ENCODE data around the gene TTLL13. TPM values are rescaled to one million over a fixed set of nuclear protein-coding genes. Genes with fewer than 3 reads are reported as not detected.
"Not testable (repeated sequence)": the region's sequence is repeated elsewhere in the genome, so short reads cannot be mapped to it uniquely, and the experiment has no call there.

The TTLL13 gene
- polyA plus RNA-seq, 1 of the 3 experiments (the other 2 are of a cell fraction), result 0.03 TPM

GRCh38 chr15:90271459-90272166 lies 22.3 kb downstream of the TTLL13 start:
- Histone ChIP-seq H3K4me3 (ENCODE audit: low read depth in 2 of 2, low read length in 1 of 2) (no peak overlapping the region), H3K79me2 (ENCODE audit: insufficient read depth) (peaks cover 81% of the 10 kb centered on the region), H3K4me1 (ENCODE audit: control insufficient read depth in 1 of 2, insufficient read depth in 2 of 2, low read depth in 1 of 2, low read length in 1 of 2) (peaks cover 9 to 14% of the 10 kb centered on the region in 2 experiments; a peak in 3 of 4 replicates), H3K9me3 (no peaks in the 10 kb centered on the region), H3F3A (replicated peaks; ENCODE audit: insufficient read depth) (peaks cover 11% of the 10 kb centered on the region), H3K36me3 (replicated peaks in 1 of 2; ENCODE audit: control insufficient read depth in 1 of 2, insufficient read depth in 2 of 2, low read length in 1 of 2) (peaks cover 52 to 79% of the 10 kb centered on the region in 2 experiments), H3K27ac (ENCODE audit: low read depth in 2 of 2, low read length in 1 of 2) (no peak overlapping the region), H2AFZ (ENCODE audit: low read depth) (no peak overlapping the region), H3K9ac (no peak overlapping the region), H3K4me2 (no peak overlapping the region), H3K27me3 (ENCODE audit: insufficient read depth) (no peaks in the 10 kb centered on the region), H3K9me2 (no peaks in the 10 kb centered on the region), H4K20me1 (ENCODE audit: insufficient read depth) (peaks cover 64% of the 10 kb centered on the region)
- POLR2A ChIA-PET, result no interaction called here
- no peak for TF ChIP-seq TCF12 (IDR thresholded peaks at IDR 0.05)
- no peak for TF ChIP-seq GABPA (IDR thresholded peaks at IDR 0.05; ENCODE audit: low read depth)
- TF ChIP-seq, protein P1, sequence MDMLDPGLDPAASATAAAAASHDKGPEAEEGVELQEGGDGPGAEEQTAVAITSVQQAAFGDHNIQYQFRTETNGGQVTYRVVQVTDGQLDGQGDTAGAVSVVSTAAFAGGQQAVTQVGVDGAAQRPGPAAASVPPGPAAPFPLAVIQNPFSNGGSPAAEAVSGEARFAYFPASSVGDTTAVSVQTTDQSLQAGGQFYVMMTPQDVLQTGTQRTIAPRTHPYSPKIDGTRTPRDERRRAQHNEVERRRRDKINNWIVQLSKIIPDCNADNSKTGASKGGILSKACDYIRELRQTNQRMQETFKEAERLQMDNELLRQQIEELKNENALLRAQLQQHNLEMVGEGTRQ (IDR thresholded peaks at IDR 0.05; ENCODE audit: borderline replicate concordance, low read depth, low read length), result no peak
- no peak for TF ChIP-seq FOXJ3 (CRISPR knock-in tag; IDR thresholded peaks at IDR 0.05)
- TF ChIP-seq RAD21 (IDR thresholded peaks at IDR 0.05; ENCODE audit: low read length), result no peak
- no peak for TF ChIP-seq MEF2A (IDR thresholded peaks at IDR 0.05; ENCODE audit: borderline replicate concordance, low read depth)
- no peak for TF ChIP-seq FOXM1 (IDR thresholded peaks at IDR 0.05; ENCODE audit: low read depth)
- no peak for TF ChIP-seq EP300 (IDR thresholded peaks at IDR 0.05; ENCODE audit: borderline replicate concordance in 1 of 2, low read depth in 1 of 2, low read length in 1 of 2)
- TF ChIP-seq RFX5 (IDR thresholded peaks at IDR 0.05; ENCODE audit: low read length), result no peak
- no peak for TF ChIP-seq TAF1 (IDR thresholded peaks at IDR 0.05; ENCODE audit: borderline replicate concordance, low read depth, low read length)
- TF ChIP-seq CTCF (IDR thresholded peaks at IDR 0.05), result no peak
- no peak for TF ChIP-seq JUND (IDR thresholded peaks at IDR 0.05)
- TF ChIP-seq RXRA (IDR thresholded peaks at IDR 0.05; ENCODE audit: borderline replicate concordance, low read depth), result no peak
- no peak for TF ChIP-seq CHD2 (IDR thresholded peaks at IDR 0.05; ENCODE audit: low read length, partially characterized antibody)
- TF ChIP-seq MXI1 (IDR thresholded peaks at IDR 0.05; ENCODE audit: low read depth, low read length), result no peak
- DNase-seq, result no peak
- CTCF ChIA-PET, result interaction anchor here (1.0 to 1.4 kb wide), 2 partner anchors 22 to 29 kb away, joined by 3 to 5 read pairs; no protein-coding TSS in a partner anchor
- WGBS (ENCODE audit: low lambda C conversion rate), result 86% methylated on average over 7 of the region's 7 CpGs

GRCh38 chr15:90278467-90278866 lies 29.1 kb downstream of the TTLL13 start:
- H3K9me3 ChIP-seq; H4K20me1 ChIP-seq (ENCODE audit: insufficient read depth); POLR2A ChIA-PET; H3K4me2 ChIP-seq; H3K4me1 ChIP-seq (ENCODE audit: control insufficient read depth in 1 of 2, insufficient read depth in 2 of 2, low read depth in 1 of 2, low read length in 1 of 2); DNase-seq; H3K9ac ChIP-seq; H3K9me2 ChIP-seq; H3K27me3 ChIP-seq (ENCODE audit: insufficient read depth); H3K27ac ChIP-seq (ENCODE audit: low read depth in 2 of 2, low read length in 1 of 2); H3K4me3 ChIP-seq (ENCODE audit: low read depth in 2 of 2, low read length in 1 of 2); H2AFZ ChIP-seq (ENCODE audit: low read depth): not testable (repeated sequence)
- 95% methylated on average over 12 of the region's 12 CpGs for WGBS (ENCODE audit: low lambda C conversion rate)
- peaks cover 15% of the 10 kb centered on the region; the same call in 1 of the 2 replicates for H3K79me2 ChIP-seq (ENCODE audit: insufficient read depth)
- CTCF ChIA-PET, result interaction anchor here (0.6 to 1.2 kb wide), 2 partner anchors 9 to 204 kb away, joined by 3 read pairs; no protein-coding TSS in a partner anchor
- H3F3A ChIP-seq (replicated peaks; ENCODE audit: insufficient read depth), result peaks cover 11% of the 10 kb centered on the region
- peaks cover 10 to 18% of the 10 kb centered on the region in 2 experiments for H3K36me3 ChIP-seq (replicated peaks in 1 of 2; ENCODE audit: control insufficient read depth in 1 of 2, insufficient read depth in 2 of 2, low read length in 1 of 2)

DNA sequence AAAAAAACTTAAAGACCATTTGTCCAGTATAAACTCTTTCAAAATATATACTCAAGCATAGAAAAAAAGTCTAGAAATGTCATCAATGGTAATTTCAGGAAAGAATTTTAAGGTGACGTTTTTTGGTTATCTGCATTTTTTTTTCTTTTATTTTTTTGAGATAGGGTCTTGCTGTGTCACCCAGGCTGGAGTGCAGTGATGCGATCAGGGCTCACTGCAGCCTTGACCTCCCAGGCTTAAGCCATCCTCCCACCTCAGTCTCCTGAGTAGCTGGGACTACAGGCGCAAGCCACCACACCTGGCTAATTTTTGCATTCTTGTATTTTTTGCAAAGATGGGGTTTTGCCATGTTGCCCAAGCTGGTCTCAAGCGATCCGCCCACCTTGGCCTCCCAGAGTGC lies 31.4 kb downstream of the TTLL13 start:
- H3K9ac ChIP-seq; H3K27ac ChIP-seq (ENCODE audit: low read depth in 2 of 2, low read length in 1 of 2); H3K4me2 ChIP-seq; H3K36me3 ChIP-seq (replicated peaks in 1 of 2; ENCODE audit: control insufficient read depth in 1 of 2, insufficient read depth in 2 of 2, low read length in 1 of 2); H3K4me1 ChIP-seq (ENCODE audit: control insufficient read depth in 1 of 2, insufficient read depth in 2 of 2, low read depth in 1 of 2, low read length in 1 of 2); H3F3A ChIP-seq (replicated peaks; ENCODE audit: insufficient read depth); H3K4me3 ChIP-seq (ENCODE audit: low read depth in 2 of 2, low read length in 1 of 2); H4K20me1 ChIP-seq (ENCODE audit: insufficient read depth); H3K9me2 ChIP-seq; DNase-seq; H3K27me3 ChIP-seq (ENCODE audit: insufficient read depth); H2AFZ ChIP-seq (ENCODE audit: low read depth); H3K9me3 ChIP-seq; POLR2A ChIA-PET; H3K79me2 ChIP-seq (ENCODE audit: insufficient read depth): not testable (repeated sequence)
- CTCF ChIA-PET, result interaction anchor here (1.2 kb wide), 1 partner anchor 10 kb away, joined by 4 read pairs; no protein-coding TSS in a partner anchor
- WGBS (ENCODE audit: low lambda C conversion rate), result 93% methylated on average over 5 of the region's 5 CpGs

- H3K27ac ChIP-seq (ENCODE audit: low read depth in 2 of 2, low read length in 1 of 2); H3K4me3 ChIP-seq (ENCODE audit: low read depth in 2 of 2, low read length in 1 of 2); H3K36me3 ChIP-seq (replicated peaks in 1 of 2; ENCODE audit: control insufficient read depth in 1 of 2, insufficient read depth in 2 of 2, low read length in 1 of 2); DNase-seq; POLR2A ChIA-PET; H3K27me3 ChIP-seq (ENCODE audit: insufficient read depth); H3K9ac ChIP-seq; H3K9me3 ChIP-seq; H2AFZ ChIP-seq (ENCODE audit: low read depth); H3K9me2 ChIP-seq; H4K20me1 ChIP-seq (ENCODE audit: insufficient read depth); H3F3A ChIP-seq (replicated peaks; ENCODE audit: insufficient read depth); H3K4me1 ChIP-seq (ENCODE audit: control insufficient read depth in 1 of 2, insufficient read depth in 2 of 2, low read depth in 1 of 2, low read length in 1 of 2); H3K79me2 ChIP-seq (ENCODE audit: insufficient read depth); H3K4me2 ChIP-seq: not testable (repeated sequence)
- WGBS (ENCODE audit: low lambda C conversion rate), result 90% methylated on average over 6 of the region's 6 CpGs
- CTCF ChIA-PET, result interaction anchor here (0.6 to 1.7 kb wide), 2 partner anchors 12 to 778 kb away, joined by 3 to 5 read pairs; no protein-coding TSS in a partner anchor
Measured at GRCh38 chr15:90281637-90282036, 32.3 kb downstream of the TTLL13 start.
